HL-60 (cell line): ENCODE measurements around the gene TTC16.

Experiments used
- CTCF ChIP-seq: IDR thresholded peaks from one replicate; pipeline ENCODE4 v1.5.1; 2011; ENCODE audit warnings: low read length, control low read depth, inconsistent platforms; ENCODE audit not compliant: insufficient read depth
- POLR2AphosphoS5 ChIP-seq: IDR thresholded peaks from 2 replicates; pipeline ENCODE4 v1.6.1; 2012; ENCODE audit warnings: low read depth
- REST ChIP-seq: IDR thresholded peaks from 2 replicates; pipeline ENCODE4 v1.6.1; 2012; ENCODE audit warnings: low read depth; ENCODE audit not compliant: insufficient replicate concordance

- TF ChIP-seq REST (no peak), CTCF (no peak), POLR2AphosphoS5 (no peak)
Observed at GRCh38 chr9:127711831-127712274, 4.0 kb upstream of the TTC16 start.
